Tibial nerve (tissue), 4 donors: ENCODE measurements around the gene CTBP1. TPM values are rescaled to one million over a fixed set of nuclear protein-coding genes. Genes with fewer than 3 reads are reported as not detected.

Experiments used
- DNase-seq, 2 donors: peaks; one replicate each; pipeline ENCODE4 v3.0.0-alpha.2; 2019; ENCODE audit warnings: low spot score in 2 of 2
- H3K27ac ChIP-seq, 4 donors: fragments of 200-600 bp; sonication (generic) in 3 of 4; one replicate each; pipeline ENCODE4 v1.5.1; 2017 to 2019; ENCODE audit warnings: mild to moderate bottlenecking in 1 of 4
- H3K27me3 ChIP-seq, 2 donors: fragments of 200-600 bp; sonication (generic) in 1 of 2; one replicate each; pipeline versions ENCODE4 v1.5.1 to v1.6.0; 2017 to 2019
- H3K36me3 ChIP-seq, 3 donors: fragments of 200-600 bp; sonication (generic); one replicate each; pipeline ENCODE4 v1.5.1; 2018 to 2019
- H3K4me1 ChIP-seq, 4 donors: fragments of 200-600 bp; sonication (generic) in 3 of 4; one replicate each; pipeline ENCODE4 v1.5.1; 2017 to 2019
- H3K4me3 ChIP-seq, 4 donors: fragments of 200-600 bp; sonication (generic) in 3 of 4; one replicate each; pipeline ENCODE4 v1.5.1; 2017 to 2019; ENCODE audit warnings: mild to moderate bottlenecking in 1 of 4, moderate library complexity in 1 of 4
- H3K9me3 ChIP-seq, 4 donors: fragments of 200-600 bp; sonication (generic) in 3 of 4; one replicate each; pipeline ENCODE4 v1.5.1; 2017 to 2019
- EP300 ChIP-seq, 2 donors: sonication (generic); formaldehyde crosslinking; IDR thresholded peaks; one replicate each; pipeline ENCODE4 v1.6.1; 2017; ENCODE audit warnings: antibody characterized with exemption in 2 of 2, mild to moderate bottlenecking in 1 of 2
- POLR2A ChIP-seq, 2 donors: fragments of 450-650 bp; IDR thresholded peaks; one replicate each; pipeline ENCODE4 v1.6.1; 2017; ENCODE audit warnings: antibody characterized with exemption in 2 of 2, mild to moderate bottlenecking in 2 of 2, moderate library complexity in 2 of 2
- WGBS, 2 donors: methylation state at CpG; one replicate each; pipeline ENCODE4 v1.1.5; 2018; 5-methylcytosine and 5-hydroxymethylcytosine counted together
- total RNA-seq, 4 donors: library from RNA; depleted of rRNA; stranded (reverse); fragments of >200 nt; gene quantifications; one replicate each; pipeline ENCODE4 v1.1.0, GENCODE V29; 2016
- TF ChIP-seq, protein P1 (sequence below), 5 experiments: fragments of 200-600 bp in 3 of 5; fragments of 450-650 bp in 2 of 5; sonication (generic) in 3 of 5; IDR thresholded peaks; one replicate each; pipeline ENCODE4 v1.5.1; 2016 to 2019; ENCODE audit warnings: antibody characterized with exemption in 5 of 5, mild to moderate bottlenecking in 3 of 5, moderate library complexity in 2 of 5

The CTBP1 gene
- total RNA-seq, 4 donors from 2014 or later, result 134 to 255 (median 193) TPM

- Histone ChIP-seq H3K27me3 (no peaks in the 10 kb centered on the region), H3K4me3 (no peak overlapping the region), H3K9me3 (no peaks in the 10 kb centered on the region), H3K4me1 (peaks cover 0 to 23% (median 8%) of the 10 kb centered on the region in 4 donors), H3K36me3 (no peaks in the 10 kb centered on the region), H3K27ac (no peak overlapping the region)
- no peak for DNase-seq
- WGBS, 2 donors, result 98 to 100% methylated on average over 2 to 5 of the region's 5 CpGs
- TF ChIP-seq EP300 (IDR thresholded peaks at IDR 0.05) (no peak), POLR2A (IDR thresholded peaks at IDR 0.05) (no peak)
- TF ChIP-seq, protein P1, sequence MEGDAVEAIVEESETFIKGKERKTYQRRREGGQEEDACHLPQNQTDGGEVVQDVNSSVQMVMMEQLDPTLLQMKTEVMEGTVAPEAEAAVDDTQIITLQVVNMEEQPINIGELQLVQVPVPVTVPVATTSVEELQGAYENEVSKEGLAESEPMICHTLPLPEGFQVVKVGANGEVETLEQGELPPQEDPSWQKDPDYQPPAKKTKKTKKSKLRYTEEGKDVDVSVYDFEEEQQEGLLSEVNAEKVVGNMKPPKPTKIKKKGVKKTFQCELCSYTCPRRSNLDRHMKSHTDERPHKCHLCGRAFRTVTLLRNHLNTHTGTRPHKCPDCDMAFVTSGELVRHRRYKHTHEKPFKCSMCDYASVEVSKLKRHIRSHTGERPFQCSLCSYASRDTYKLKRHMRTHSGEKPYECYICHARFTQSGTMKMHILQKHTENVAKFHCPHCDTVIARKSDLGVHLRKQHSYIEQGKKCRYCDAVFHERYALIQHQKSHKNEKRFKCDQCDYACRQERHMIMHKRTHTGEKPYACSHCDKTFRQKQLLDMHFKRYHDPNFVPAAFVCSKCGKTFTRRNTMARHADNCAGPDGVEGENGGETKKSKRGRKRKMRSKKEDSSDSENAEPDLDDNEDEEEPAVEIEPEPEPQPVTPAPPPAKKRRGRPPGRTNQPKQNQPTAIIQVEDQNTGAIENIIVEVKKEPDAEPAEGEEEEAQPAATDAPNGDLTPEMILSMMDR (IDR thresholded peaks at IDR 0.05), result no peak
Measured at GRCh38 chr4:1164444-1164843, 84.5 kb downstream of the CTBP1 start.

GRCh38 chr4:1164040-1164439 is 84.9 kb downstream of the CTBP1 start:
- H3K36me3 ChIP-seq, result no peaks in the 10 kb centered on the region
- DNase-seq, result no peak
- no peaks in the 10 kb centered on the region for H3K9me3 ChIP-seq
- no peaks in the 10 kb centered on the region for H3K27me3 ChIP-seq
- WGBS, 2 donors, result 76 to 88% methylated on average over 4 of the region's 4 CpGs
- peaks cover 0 to 23% (median 8%) of the 10 kb centered on the region in 4 donors for H3K4me1 ChIP-seq
- no peak overlapping the region for H3K27ac ChIP-seq
- TF ChIP-seq EP300 (IDR thresholded peaks at IDR 0.05) (no peak), POLR2A (IDR thresholded peaks at IDR 0.05) (no peak)
- TF ChIP-seq, protein P1 (IDR thresholded peaks at IDR 0.05), result no peak
- H3K4me3 ChIP-seq, result no peak overlapping the region

Other genes with a start within 250 kb of the CTBP1 start
- 10 to 100 TPM; 18.1 to 39.6 (median 26.4) TPM for gene FGFRL1, start 237.5 kb downstream of the CTBP1 start, total RNA-seq
- 10 to 100 TPM in 2 of 4 donors, 1 to 10 TPM in 2; 2.5 to 24.7 (median 9.8) TPM for gene RNF212, start 135.6 kb downstream of the CTBP1 start, total RNA-seq
- 10 to 100 TPM; 39.3 to 91.0 (median 45.5) TPM for gene SPON2, start 76.5 kb downstream of the CTBP1 start, total RNA-seq
- 100 to 1,000 TPM in 1 of 4 donors, 10 to 100 TPM in 3; 66.2 to 140 (median 83.2) TPM for gene MAEA, start 40.8 kb upstream of the CTBP1 start, total RNA-seq
- gene UVSSA, start 98.1 kb upstream of the CTBP1 start, total RNA-seq, result 10 to 100 TPM; 29.8 to 72.0 (median 30.4) TPM
- not detected for gene NKX1-1, start 157.3 kb upstream of the CTBP1 start, total RNA-seq